CD4-positive, alpha-beta T cell treated with Interleukin-15 for 1 hour (primary cell): ENCODE results near the gene NBAS.
A peak's percentile ranks its signal among the peaks of the same experiment; 100 is the strongest.

Experiments used
- DNase-seq: peaks from one replicate; pipeline ENCODE4 v3.0.0-alpha.2; 2020

NBAS gene

GRCh38 chr2:15155959-15156574 lies 405.1 kb downstream of the NBAS start:
- no peak for DNase-seq

- no peak for DNase-seq
Observed at GRCh38 chr2:15154297-15154696, 406.8 kb downstream of the NBAS start.

GRCh38 chr2:15152382-15152781 lies 408.8 kb downstream of the NBAS start:
- DNase-seq, result no peak

GRCh38 chr2:15149063-15149462 lies 412.1 kb downstream of the NBAS start:
- no peak for DNase-seq

GRCh38 chr2:15147591-15147990 lies 413.5 kb downstream of the NBAS start:
- DNase-seq, result no peak

GRCh38 chr2:15146960-15147359 lies 414.2 kb downstream of the NBAS start:
- no peak for DNase-seq

GRCh38 chr2:15145919-15146318 lies 415.2 kb downstream of the NBAS start:
- no peak for DNase-seq

- no peak for DNase-seq
Observed at GRCh38 chr2:15145046-15145817, 415.9 kb downstream of the NBAS start.

GRCh38 chr2:15142069-15142689 lies 419.0 kb downstream of the NBAS start:
- DNase-seq, result peak; percentile 80

- no peak for DNase-seq
Observed at GRCh38 chr2:15141211-15141610, 419.9 kb downstream of the NBAS start.

- no peak for DNase-seq
Observed at GRCh38 chr2:15136639-15137038, 424.5 kb downstream of the NBAS start.

- DNase-seq, result no peak
Observed at GRCh38 chr2:15134957-15135356, 426.2 kb downstream of the NBAS start.

- DNase-seq, result no peak
Observed at GRCh38 chr2:15133461-15133860, 427.7 kb downstream of the NBAS start.

GRCh38 chr2:15128846-15129245 lies 432.3 kb downstream of the NBAS start:
- no peak for DNase-seq

GRCh38 chr2:15127876-15128275 lies 433.3 kb downstream of the NBAS start:
- no peak for DNase-seq

GRCh38 chr2:15127301-15127700 lies 433.8 kb downstream of the NBAS start:
- no peak for DNase-seq

- DNase-seq, result no peak
Observed at GRCh38 chr2:15126373-15126772, 434.8 kb downstream of the NBAS start.

- DNase-seq, result no peak
Observed at GRCh38 chr2:15122915-15123314, 438.2 kb downstream of the NBAS start.

- no peak for DNase-seq
Observed at GRCh38 chr2:15120631-15121030, 440.5 kb downstream of the NBAS start.

GRCh38 chr2:15119722-15120175 lies 441.4 kb downstream of the NBAS start:
- DNase-seq, result no peak

GRCh38 chr2:15117409-15118050 lies 443.6 kb downstream of the NBAS start:
- no peak for DNase-seq
